Kidney epithelial cell (primary cell): ENCODE measurements around the gene STRBP. TPM values are rescaled to one million over a fixed set of nuclear protein-coding genes. Genes with fewer than 3 reads are reported as not detected.

Experiments
- DNase-seq: peaks from one replicate; pipeline ENCODE4 v3.0.0-alpha.2; 2010; ENCODE audit warnings: low read depth
- H3K27me3 ChIP-seq: 2 replicates; pipeline ENCODE4 v1.6.0; 2011; ENCODE audit warnings: low read length; ENCODE audit not compliant: control insufficient read depth, insufficient read depth
- H3K36me3 ChIP-seq: 2 replicates; pipeline ENCODE4 v1.5.1; 2011; ENCODE audit warnings: low read length; ENCODE audit not compliant: control insufficient read depth, insufficient read depth
- H3K4me3 ChIP-seq: 2 replicates; pipeline ENCODE4 v1.5.1; 2011; ENCODE audit warnings: low read depth, mild to moderate bottlenecking, control low read depth, low read length
- CTCF ChIP-seq: IDR thresholded peaks from 2 replicates; pipeline ENCODE4 v1.5.1; 2011; ENCODE audit warnings: mild to moderate bottlenecking, moderate library complexity, low read length, control low read depth, inconsistent platforms; ENCODE audit not compliant: insufficient read depth, poor library complexity, severe bottlenecking
- total RNA-seq: library from RNA; depleted of rRNA; stranded (reverse); fragments of >200 nt; gene quantifications from 2 replicates; pipeline ENCODE4 v1.2.3, GENCODE V29; 2015

STRBP gene
- total RNA-seq, 1 donor from 2014 or later: 27.5 TPM

GRCh38 chr9:123266655-123267399, 1.6 kb downstream of the STRBP start:
- TF ChIP-seq CTCF: no peak
- peaks cover 3% of the 10 kb centered on the region for H3K27me3 ChIP-seq
- no peak for DNase-seq
- no peaks in the 10 kb centered on the region for H3K36me3 ChIP-seq
- H3K4me3 ChIP-seq: no peak overlapping the region

GRCh38 chr9:123265833-123266232, 2.6 kb downstream of the STRBP start:
- TF ChIP-seq CTCF: no peak
- no peak overlapping the region for H3K4me3 ChIP-seq
- H3K27me3 ChIP-seq: peaks cover 3% of the 10 kb centered on the region
- no peak for DNase-seq
- no peaks in the 10 kb centered on the region for H3K36me3 ChIP-seq

GRCh38 chr9:123263227-123263626, 5.2 kb downstream of the STRBP start:
- no peak for TF ChIP-seq CTCF
- Histone ChIP-seq H3K27me3 (peaks cover 3% of the 10 kb centered on the region), H3K4me3 (no peak overlapping the region), H3K36me3 (no peaks in the 10 kb centered on the region)
- no peak for DNase-seq

GRCh38 chr9:123262338-123262737, 6.0 kb downstream of the STRBP start:
- DNase-seq: peak; percentile 4
- no peak for TF ChIP-seq CTCF
- Histone ChIP-seq H3K4me3 (no peak overlapping the region), H3K36me3 (no peaks in the 10 kb centered on the region), H3K27me3 (peaks cover 3% of the 10 kb centered on the region)

- TF ChIP-seq CTCF: no peak
- H3K27me3 ChIP-seq: no peaks in the 10 kb centered on the region
- no peaks in the 10 kb centered on the region for H3K36me3 ChIP-seq
- DNase-seq: no peak
- H3K4me3 ChIP-seq: no peak overlapping the region
Observed at GRCh38 chr9:123261006-123261677, 7.2 kb downstream of the STRBP start.
